Neutrophil (primary cell): Measurements from ENCODE around the gene CEP68.
"Not testable (repeated sequence)": the region's sequence is repeated elsewhere in the genome, so short reads cannot be mapped to it uniquely, and the experiment has no call there.

Source experiments
- H3K27ac ChIP-seq: fragments of 200-600 bp; sonication (generic); 2 replicates; pipeline ENCODE4 v1.5.1; 2016; ENCODE audit warnings: mild to moderate bottlenecking, moderate library complexity
- H3K27me3 ChIP-seq: fragments of 200-600 bp; sonication (generic); 2 replicates; pipeline ENCODE4 v1.6.0; 2016; ENCODE audit warnings: mild to moderate bottlenecking
- H3K36me3 ChIP-seq: fragments of 200-600 bp; sonication (generic); 2 replicates; pipeline ENCODE4 v1.5.1; 2017
- H3K4me1 ChIP-seq, 2 experiments: fragments of 200-600 bp in 1 of 2; sonication (generic) in 1 of 2; 1 replicate in 1 of 2; 2 replicates in 1 of 2; pipeline versions ENCODE4 v1.5.1 to v1.6.1; 2013 to 2016; ENCODE audit warnings: low read depth in 1 of 2, low read length in 1 of 2, mild to moderate bottlenecking in 1 of 2, moderate library complexity in 1 of 2; ENCODE audit not compliant: control insufficient read depth in 1 of 2, insufficient read depth in 1 of 2
- H3K4me3 ChIP-seq, 2 experiments: fragments of 200-600 bp in 1 of 2; sonication (generic) in 1 of 2; 1 replicate in 1 of 2; 2 replicates in 1 of 2; pipeline ENCODE4 v1.5.1; 2013 to 2016; ENCODE audit warnings: low read depth in 1 of 2, low read length in 1 of 2, mild to moderate bottlenecking in 1 of 2, moderate library complexity in 1 of 2
- H3K9me3 ChIP-seq: fragments of 200-600 bp; sonication (generic); 2 replicates; pipeline ENCODE4 v1.5.1; 2016
- TF ChIP-seq, protein P1 (sequence below): fragments of 200-600 bp; sonication (generic); IDR thresholded peaks from 2 replicates; pipeline ENCODE4 v1.5.1; 2016; ENCODE audit warnings: antibody characterized with exemption

CEP68 gene

DNA sequence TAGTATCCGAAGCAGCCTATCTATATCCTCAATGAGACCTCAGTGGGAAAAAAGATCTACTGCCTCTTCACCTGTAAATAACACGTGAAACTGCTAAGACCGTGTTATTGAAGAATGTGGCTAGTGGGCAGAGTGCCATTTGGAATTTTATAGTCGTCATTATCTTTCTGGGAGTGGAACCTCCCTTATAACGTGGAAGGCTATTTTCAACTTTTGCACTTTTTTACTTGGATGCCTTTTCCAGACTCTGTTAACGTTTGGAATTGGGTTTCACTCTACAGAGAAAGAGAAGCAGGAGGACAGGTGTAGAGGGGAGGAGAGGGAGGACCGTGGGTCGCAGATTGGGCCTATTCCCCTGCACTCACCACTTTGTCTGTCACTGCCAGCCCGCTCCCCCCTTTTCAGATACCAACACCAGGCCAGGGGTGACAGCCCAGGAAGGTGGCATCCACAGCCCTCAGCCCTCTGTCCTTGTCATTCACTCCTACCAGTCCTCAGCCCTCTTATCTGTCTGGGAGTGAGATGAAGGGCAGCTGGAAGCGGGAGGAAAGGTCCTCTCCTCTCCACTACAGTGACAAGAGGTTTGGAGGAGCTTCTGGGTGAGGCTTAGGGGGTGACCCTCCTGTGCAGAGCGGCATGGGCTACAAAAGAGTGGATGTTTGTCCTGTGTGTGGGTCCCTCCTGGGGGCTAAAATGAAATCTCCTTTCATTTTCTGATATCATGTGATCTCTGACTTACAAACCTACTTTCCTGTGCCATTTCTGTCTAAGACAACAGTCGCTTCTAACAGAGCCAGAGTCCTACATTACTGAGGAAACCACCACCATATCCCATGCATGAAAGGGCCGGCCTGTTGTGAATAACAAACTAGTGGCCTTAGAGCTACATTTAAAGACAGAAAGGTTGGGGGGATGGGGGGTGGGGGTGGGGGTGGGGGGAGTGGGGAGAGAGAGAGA, 23.9 kb upstream of the CEP68 start:
- no peaks in the 10 kb centered on the region for H3K9me3 ChIP-seq
- peaks cover 15 to 29% of the 10 kb centered on the region in 2 experiments for H3K4me1 ChIP-seq
- no peak overlapping the region for H3K4me3 ChIP-seq
- TF ChIP-seq, protein P1, sequence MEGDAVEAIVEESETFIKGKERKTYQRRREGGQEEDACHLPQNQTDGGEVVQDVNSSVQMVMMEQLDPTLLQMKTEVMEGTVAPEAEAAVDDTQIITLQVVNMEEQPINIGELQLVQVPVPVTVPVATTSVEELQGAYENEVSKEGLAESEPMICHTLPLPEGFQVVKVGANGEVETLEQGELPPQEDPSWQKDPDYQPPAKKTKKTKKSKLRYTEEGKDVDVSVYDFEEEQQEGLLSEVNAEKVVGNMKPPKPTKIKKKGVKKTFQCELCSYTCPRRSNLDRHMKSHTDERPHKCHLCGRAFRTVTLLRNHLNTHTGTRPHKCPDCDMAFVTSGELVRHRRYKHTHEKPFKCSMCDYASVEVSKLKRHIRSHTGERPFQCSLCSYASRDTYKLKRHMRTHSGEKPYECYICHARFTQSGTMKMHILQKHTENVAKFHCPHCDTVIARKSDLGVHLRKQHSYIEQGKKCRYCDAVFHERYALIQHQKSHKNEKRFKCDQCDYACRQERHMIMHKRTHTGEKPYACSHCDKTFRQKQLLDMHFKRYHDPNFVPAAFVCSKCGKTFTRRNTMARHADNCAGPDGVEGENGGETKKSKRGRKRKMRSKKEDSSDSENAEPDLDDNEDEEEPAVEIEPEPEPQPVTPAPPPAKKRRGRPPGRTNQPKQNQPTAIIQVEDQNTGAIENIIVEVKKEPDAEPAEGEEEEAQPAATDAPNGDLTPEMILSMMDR = no peak
- no peaks in the 10 kb centered on the region for H3K36me3 ChIP-seq
- no peaks in the 10 kb centered on the region for H3K27me3 ChIP-seq
- H3K27ac ChIP-seq = no peak overlapping the region

DNA sequence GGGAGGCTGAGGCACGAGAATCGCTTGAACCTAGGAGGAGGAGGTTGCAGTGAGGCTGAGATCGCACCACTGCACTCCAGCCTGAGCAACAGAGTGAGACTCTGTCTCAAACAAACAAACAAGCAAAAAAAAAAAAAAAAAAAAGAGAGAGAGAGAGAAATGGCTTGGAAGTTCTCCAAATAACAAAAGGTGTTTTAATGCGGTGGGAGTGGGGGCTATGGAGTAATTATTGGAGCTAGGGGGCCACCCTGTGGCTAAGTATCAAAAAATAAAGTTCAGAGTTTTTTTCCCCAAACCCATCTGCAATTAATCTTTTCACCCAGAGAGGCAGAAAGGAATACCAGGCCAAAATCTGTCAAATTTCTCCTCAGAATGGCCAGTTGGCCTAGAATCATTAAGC, 23.0 kb upstream of the CEP68 start:
- TF ChIP-seq, protein P1 = no peak
- Histone ChIP-seq H3K27me3 (no peaks in the 10 kb centered on the region), H3K4me3 (no peak overlapping the region), H3K4me1 (peaks cover 15 to 21% of the 10 kb centered on the region in 2 experiments), H3K27ac (no peak overlapping the region), H3K9me3 (no peaks in the 10 kb centered on the region), H3K36me3 (no peaks in the 10 kb centered on the region)

DNA sequence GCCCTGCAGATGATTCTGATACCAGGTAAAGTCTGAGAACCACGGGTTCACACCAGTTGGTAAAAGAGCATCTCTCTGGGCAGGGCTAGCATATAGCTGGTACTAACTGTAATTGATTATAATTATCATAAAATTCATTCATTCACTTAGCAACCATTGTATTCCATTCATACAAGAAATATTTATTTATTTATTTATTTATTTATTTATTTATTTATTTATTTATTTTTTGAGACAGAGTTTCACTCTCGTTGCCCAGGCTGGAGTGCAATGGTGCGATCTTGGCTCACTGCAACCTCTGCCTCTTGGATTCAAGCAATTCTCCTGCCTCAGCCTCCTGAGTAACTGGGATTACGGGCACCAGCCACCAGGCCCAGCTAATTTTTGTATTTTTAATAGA, 22.5 kb upstream of the CEP68 start:
- H3K9me3 ChIP-seq, H3K4me3 ChIP-seq, H3K27me3 ChIP-seq, H3K36me3 ChIP-seq, H3K27ac ChIP-seq: not testable (repeated sequence)
- H3K4me1 ChIP-seq = peaks cover 15 to 21% of the 10 kb centered on the region in 2 experiments

DNA sequence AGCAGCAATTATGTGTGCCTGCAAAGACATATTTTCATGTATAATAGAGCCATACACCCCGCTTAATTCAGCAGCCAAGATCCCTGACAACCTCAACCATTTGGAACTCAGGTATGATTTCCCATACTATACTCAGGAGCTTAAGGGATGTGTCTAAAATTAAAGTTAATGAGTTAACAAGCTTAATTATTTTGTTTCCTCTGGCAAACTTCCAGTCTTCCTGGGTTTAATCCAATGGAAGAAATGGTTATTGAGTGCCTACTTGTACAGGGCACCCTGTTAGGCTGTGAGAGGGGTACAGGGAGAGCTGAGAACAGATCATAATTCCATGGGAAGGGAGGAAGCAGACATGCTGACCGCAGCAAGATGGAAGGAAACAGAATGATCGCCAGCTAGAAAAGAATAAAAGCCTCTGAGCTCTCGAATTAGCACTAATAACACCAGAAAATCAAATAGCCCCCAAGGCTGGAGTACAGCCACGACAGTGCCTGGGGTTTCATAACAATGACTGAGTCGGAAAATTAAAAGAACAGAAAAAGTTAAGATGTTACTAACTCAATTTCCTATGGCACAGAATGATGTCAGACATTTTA, 20.8 kb upstream of the CEP68 start:
- TF ChIP-seq, protein P1 = no peak
- no peak overlapping the region for H3K27ac ChIP-seq
- H3K4me1 ChIP-seq = peaks cover 17 to 22% of the 10 kb centered on the region in 2 experiments
- H3K4me3 ChIP-seq = no peak overlapping the region
- no peaks in the 10 kb centered on the region for H3K36me3 ChIP-seq
- no peaks in the 10 kb centered on the region for H3K27me3 ChIP-seq
- no peaks in the 10 kb centered on the region for H3K9me3 ChIP-seq

DNA sequence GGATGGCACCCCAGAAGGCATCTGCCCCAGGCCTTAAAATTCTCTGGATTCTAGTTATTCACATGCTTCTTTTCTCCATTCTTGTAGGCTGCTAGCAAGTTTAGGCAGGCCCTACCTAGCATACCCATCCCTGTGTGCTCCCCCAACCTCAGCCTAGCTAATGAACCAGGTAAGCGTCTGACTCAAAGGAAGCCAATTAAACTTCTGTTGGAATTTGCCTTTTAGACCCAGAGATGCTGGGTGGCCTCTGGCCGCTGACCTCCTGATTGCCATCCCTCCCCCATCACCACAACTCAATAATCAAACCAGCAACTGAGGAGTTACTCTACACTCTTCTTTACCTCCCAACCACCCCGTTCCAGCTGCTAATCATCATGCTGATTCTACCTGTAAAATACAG, 19.0 kb upstream of the CEP68 start:
- TF ChIP-seq, protein P1 = no peak
- Histone ChIP-seq H3K4me1 (peaks cover 5 to 9% of the 10 kb centered on the region in 2 experiments), H3K27ac (no peak overlapping the region), H3K9me3 (no peaks in the 10 kb centered on the region), H3K36me3 (no peaks in the 10 kb centered on the region), H3K4me3 (no peak overlapping the region), H3K27me3 (no peaks in the 10 kb centered on the region)

DNA sequence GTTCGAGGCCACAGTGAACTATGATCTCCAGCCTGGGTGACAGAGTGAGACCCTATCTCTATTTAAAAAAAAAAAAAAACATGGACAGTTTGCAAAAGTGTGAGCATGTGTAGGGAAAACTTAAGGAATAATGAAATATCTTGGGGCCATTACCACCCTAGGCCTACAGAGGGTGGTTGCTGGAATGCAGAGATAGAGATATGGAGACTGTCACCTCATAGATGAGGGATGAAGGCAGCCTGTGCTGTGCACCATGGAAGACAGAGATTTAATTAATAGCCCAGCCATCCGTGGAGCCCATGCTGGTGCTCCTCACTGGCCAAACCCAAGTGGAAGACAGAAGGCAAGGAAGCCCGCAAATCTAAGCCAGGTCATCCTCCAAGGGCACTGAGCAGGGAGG, 16.6 kb upstream of the CEP68 start:
- no peaks in the 10 kb centered on the region for H3K36me3 ChIP-seq
- TF ChIP-seq, protein P1 = no peak
- no peak overlapping the region for H3K27ac ChIP-seq
- H3K4me3 ChIP-seq = no peak overlapping the region
- H3K4me1 ChIP-seq = peaks cover 5% of the 10 kb centered on the region in 2 experiments
- no peaks in the 10 kb centered on the region for H3K9me3 ChIP-seq
- no peaks in the 10 kb centered on the region for H3K27me3 ChIP-seq
